Measurements from ENCODE around the gene RHCE.

- TF ChIP-seq REST (IDR thresholded peaks at IDR 0.05; ENCODE audit: insufficient read depth in 1 of 2, low read depth in 2 of 2, low read length in 1 of 2): no peak
- no peak for TF ChIP-seq CTCF (IDR thresholded peaks at IDR 0.05)
Measured at GRCh38 chr1:25469177-25469576, 48.6 kb upstream of the RHCE start.

Data from Panc1 (cell line).